GM12878 (cell line): ENCODE results near the gene HACD3. TPM values are rescaled to one million over a fixed set of nuclear protein-coding genes. Genes with fewer than 3 reads are reported as not detected.

Experiments used
- ATAC-seq: fragments of 200-7000 bp; cut with Tn5 transposase; 3 replicates; pipeline ENCODE4 v1.9.1; 2020; ENCODE audit warnings: mild to moderate bottlenecking, moderate library complexity
- BruUV-seq: library from RNA; stranded (reverse); fragments of 400-500 nt; replicated peaks from 2 replicates; lab custom pipeline; 2021; lab: Mats Ljungman, UMichigan
- CTCF ChIA-PET: fragments of 300-600 bp; sonication (Branson Sonifier 250); formaldehyde crosslinking; extraction: SDS; loops from one replicate; lab custom pipeline; 2021; ENCODE audit warnings: inconsistent platforms; lab: Yijun Ruan, JAX
- POLR2A ChIA-PET: fragments of 350-600 bp; formaldehyde crosslinking; extraction: SDS; loops from one replicate; lab custom pipeline; 2021; ENCODE audit warnings: inconsistent platforms; lab: Charles Lee
- RAD21 ChIA-PET: fragments of 300-600 bp; sonication (Branson Sonifier 250); formaldehyde crosslinking; loops from one replicate; lab custom pipeline; 2023; ENCODE audit warnings: antibody characterized with exemption; ENCODE audit not compliant: unreplicated experiment; lab: Charles Lee
- SMC1A ChIA-PET: fragments of 300-600 bp; sonication (Branson Sonifier 250); formaldehyde crosslinking; loops from one replicate; lab custom pipeline; 2023; ENCODE audit not compliant: unreplicated experiment, uncharacterized antibody; lab: Charles Lee
- DNase-seq: peaks from one replicate; pipeline ENCODE4 v3.0.0-alpha.2; 2011; ENCODE audit warnings: low read depth, low spot score
- FAIRE-seq: peaks from 3 replicates; lab custom pipeline; 2011; peaks lifted over from hg19 to GRCh38; lab: Jason Lieb, UNC
- H2AFZ ChIP-seq: 2 replicates; pipeline ENCODE4 v1.6.0; 2011; ENCODE audit warnings: low read depth, low read length, control low read depth; ENCODE audit not compliant: control insufficient read depth
- H3K27ac ChIP-seq: 2 replicates; pipeline ENCODE4 v1.5.1; 2011; ENCODE audit warnings: control low read depth; ENCODE audit not compliant: control insufficient read depth, insufficient read depth
- H3K27me3 ChIP-seq, 2 experiments: replicated peaks in 1 of 2; 2 replicates each; pipeline versions ENCODE4 v1.6.0 to v1.6.1; 2011; ENCODE audit warnings: low read length in 1 of 2; ENCODE audit not compliant: control insufficient read depth in 2 of 2, insufficient read depth in 2 of 2
- H3K36me3 ChIP-seq, 2 experiments: 2 replicates each; pipeline ENCODE4 v1.5.1; 2011; ENCODE audit warnings: low read length in 1 of 2; ENCODE audit not compliant: control insufficient read depth in 2 of 2, insufficient read depth in 2 of 2
- H3K4me1 ChIP-seq: 2 replicates; pipeline ENCODE4 v1.6.1; 2011; ENCODE audit warnings: mild to moderate bottlenecking, low read length, moderate library complexity, mixed read lengths; ENCODE audit not compliant: control insufficient read depth, insufficient read depth
- H3K4me2 ChIP-seq: 2 replicates; pipeline ENCODE4 v1.6.0; 2011; ENCODE audit warnings: control low read depth; ENCODE audit not compliant: control insufficient read depth, insufficient read depth
- H3K4me3 ChIP-seq: fragments of 200-600 bp; sonication (generic); 2 replicates; pipeline ENCODE4 v1.5.1; 2016
- H3K79me2 ChIP-seq: 2 replicates; pipeline ENCODE4 v1.6.0; 2011; ENCODE audit warnings: low read length; ENCODE audit not compliant: control insufficient read depth, insufficient read depth
- H3K9ac ChIP-seq: 2 replicates; pipeline ENCODE4 v1.8.0; 2011; ENCODE audit warnings: low read length, control low read depth, mixed read lengths; ENCODE audit not compliant: control insufficient read depth, insufficient read depth
- H3K9me3 ChIP-seq: replicated peaks from 3 replicates; pipeline ENCODE4 v1.5.1; 2011; ENCODE audit warnings: mild to moderate bottlenecking, low read length; ENCODE audit not compliant: control insufficient read depth, insufficient read depth
- H4K20me1 ChIP-seq: 2 replicates; pipeline ENCODE4 v1.6.0; 2011; ENCODE audit not compliant: control insufficient read depth, insufficient read depth
- BRCA1 ChIP-seq: IDR thresholded peaks from 2 replicates; pipeline ENCODE4 v1.6.1; 2011; ENCODE audit warnings: low read depth, low read length, improper control_type of control experiment
- CEBPB ChIP-seq, 2 experiments: fragments of 150-350 bp in 1 of 2; IDR thresholded peaks; 2 replicates each; pipeline ENCODE4 v1.6.1; 2012 to 2014; ENCODE audit warnings: low read depth in 2 of 2, low read length in 2 of 2, borderline replicate concordance in 1 of 2, inconsistent platforms in 1 of 2
- CHD1 ChIP-seq: IDR thresholded peaks from 2 replicates; pipeline ENCODE4 v1.6.1; 2012; ENCODE audit warnings: low read depth, low read length, improper control_type of control experiment
- FOS ChIP-seq: IDR thresholded peaks from 3 replicates; pipeline ENCODE4 v1.6.1; 2011; ENCODE audit warnings: borderline replicate concordance; ENCODE audit not compliant: insufficient read length; ENCODE audit errors: extremely low read depth
- JUNB ChIP-seq: IDR thresholded peaks from 2 replicates; pipeline ENCODE4 v1.6.1; 2016; ENCODE audit warnings: antibody characterized with exemption, mild to moderate bottlenecking
- MEF2B ChIP-seq: fragments of 450-650 bp; IDR thresholded peaks from 2 replicates; pipeline ENCODE4 v1.6.1; 2018; ENCODE audit warnings: mild to moderate bottlenecking, moderate library complexity; ENCODE audit not compliant: partially characterized antibody, poor library complexity, severe bottlenecking
- MTA3 ChIP-seq: IDR thresholded peaks from 2 replicates; pipeline ENCODE4 v1.6.1; 2012; ENCODE audit warnings: low read length, inconsistent platforms, borderline replicate concordance
- NBN ChIP-seq: fragments of 450-650 bp; IDR thresholded peaks from 2 replicates; pipeline ENCODE4 v1.6.1; 2016
- NFYA ChIP-seq: IDR thresholded peaks from 2 replicates; pipeline ENCODE4 v1.6.1; 2011; ENCODE audit warnings: low read depth, mild to moderate bottlenecking, low read length, improper control_type of control experiment, borderline replicate concordance
- POLR2AphosphoS2 ChIP-seq: IDR thresholded peaks from 2 replicates; pipeline ENCODE4 v1.6.1; 2011; ENCODE audit warnings: low read depth, mild to moderate bottlenecking, low read length, improper control_type of control experiment, moderate library complexity
- PRDM15 ChIP-seq: fragments of 450-650 bp; formaldehyde crosslinking; IDR thresholded peaks from 2 replicates; pipeline ENCODE4 v1.4.0; 2020; ENCODE audit warnings: mild to moderate bottlenecking, moderate library complexity
- RAD21 ChIP-seq: IDR thresholded peaks from 2 replicates; pipeline ENCODE4 v1.6.1; 2011; ENCODE audit warnings: mild to moderate bottlenecking, low read depth, low read length, moderate library complexity; ENCODE audit not compliant: insufficient read depth
- RCOR1 ChIP-seq: conservative IDR thresholded peaks from 2 replicates; pipeline ENCODE4 v1.6.1; 2012; ENCODE audit warnings: low read depth, low read length, improper control_type of control experiment
- SP1 ChIP-seq: IDR thresholded peaks from one replicate; pipeline ENCODE4 v1.6.1; 2011; ENCODE audit warnings: low read depth, low read length
- SREBF2 ChIP-seq: IDR thresholded peaks from 2 replicates; pipeline ENCODE4 v1.6.1; 2012; ENCODE audit warnings: mild to moderate bottlenecking, low read length
- YY1 ChIP-seq: IDR thresholded peaks from 2 replicates; pipeline ENCODE4 v1.6.1; 2011; ENCODE audit warnings: low read depth, mild to moderate bottlenecking, low read length
- ZNF207 ChIP-seq: fragments of 450-650 bp; IDR thresholded peaks from 2 replicates; pipeline ENCODE4 v1.6.1; 2014; ENCODE audit warnings: antibody characterized with exemption, mild to moderate bottlenecking, borderline replicate concordance
- ZNF622 ChIP-seq: fragments of 450-650 bp; IDR thresholded peaks from 2 replicates; pipeline ENCODE4 v1.6.1; 2017; ENCODE audit warnings: mild to moderate bottlenecking, inconsistent platforms
- WGBS: methylation state at CpG from one replicate; pipeline ENCODE4 v1.1.6; 2016; ENCODE audit warnings: low lambda C conversion rate; ENCODE audit not compliant: insufficient replicate concordance, insufficient coverage; ENCODE audit errors: missing lambda C conversion rate; 5-methylcytosine and 5-hydroxymethylcytosine counted together
- in situ Hi-C: fragments of 300-500 bp; cut with MboI; formaldehyde crosslinking; loops from 9 replicates; pipeline ENCODE4 v1.14.3; 2018; ENCODE audit warnings: mixed read lengths
- intact Hi-C: fragments of 100-400 bp; cut with micrococcal nuclease; formaldehyde crosslinking; loops from one replicate; pipeline ENCODE4 v1.14.2; 2022; ENCODE audit not compliant: unreplicated experiment
- polyA plus RNA-seq, 11 experiments: library from polyadenylated mRNA; depleted of rRNA in 4 of 11; unstranded in 6 of 11; stranded (reverse) in 5 of 11; fragments of >200 nt; fragmentation: Nextera tagmentation in 4 of 11; fragmentation: Illumina TruSeq in 1 of 11; extraction: Ambion mirVana in 4 of 11; extraction: Trizol in 1 of 11; gene quantifications; 1 replicate in 1 of 11; 2 replicates in 10 of 11; pipeline versions ENCODE4 v1.2.1 to v1.2.3, GENCODE V29; 2011 to 2016; ENCODE audit warnings: inconsistent platforms in 2 of 11, missing spikeins in 2 of 11, low read depth in 1 of 11
- total RNA-seq, 4 experiments: library from RNA; depleted of rRNA in 3 of 4; stranded (reverse); fragments of >200 nt in 3 of 4; fragmentation: Illumina TruSeq in 1 of 4; extraction: Trizol in 1 of 4; gene quantifications; 2 replicates each; pipeline versions ENCODE4 v1.2.1 to v1.2.3, GENCODE V29; 2013 to 2021
- TF ChIP-seq, protein P1 (sequence below): IDR thresholded peaks from 2 replicates; pipeline ENCODE4 v1.6.1; 2012; ENCODE audit warnings: low read depth, low read length, improper control_type of control experiment

HACD3 gene
- total and polyA plus RNA-seq, 10 of the 15 experiments (the other 5 are each of a cell fraction or from before 2014, with no cell fraction given): 25.9 to 75.8 (median 48.3) TPM

- no peak for TF ChIP-seq ZNF622
Measured at GRCh38 chr15:65550681-65551098, 20.4 kb downstream of the HACD3 start (continued).

GRCh38 chr15:65551183-65551582, 20.9 kb downstream of the HACD3 start:
- no peak for FAIRE-seq
- ChIA-PET CTCF (no interaction called here), SMC1A (interaction anchor here (1.2 kb wide), 1 partner anchor 88 kb away, joined by 3 read pairs; no protein-coding TSS in a partner anchor), POLR2A (interaction anchor here (0.6 kb wide), 1 partner anchor 430 kb away, joined by 5 read pairs; no protein-coding TSS in a partner anchor)
- H3K79me2 ChIP-seq: no peaks in the 10 kb centered on the region; the same call in 1 of the 2 replicates
- no peaks in the 10 kb centered on the region for H3K9me3 ChIP-seq
- no TSS peak for BruUV-seq
- 64% methylated on average over 2 of the region's 2 CpGs for WGBS
- no peak overlapping the region for H3K4me2 ChIP-seq
- H3K36me3 ChIP-seq: peaks cover 2 to 6% of the 10 kb centered on the region in 2 experiments; a peak in 3 of 4 replicates
- no peak overlapping the region for H3K9ac ChIP-seq
- in situ Hi-C loops: no loop called here
- H4K20me1 ChIP-seq: no peaks in the 10 kb centered on the region
- no peak overlapping the region for H3K27ac ChIP-seq
- DNase-seq: no peak
- no peaks in the 10 kb centered on the region; the same call in 1 of the 2 replicates for H3K4me1 ChIP-seq
- no peak for ATAC-seq
- TF ChIP-seq NBN (no peak), YY1 (no peak), RCOR1 (no peak), MTA3 (no peak), SREBF2 (no peak), RAD21 (no peak), FOS (no peak), BRCA1 (no peak), MEF2B (no peak), ZNF207 (no peak), JUNB (no peak), POLR2AphosphoS2 (no peak), SP1 (no peak), PRDM15 (CRISPR knock-in tag) (no peak), CEBPB (IDR thresholded peaks at IDR 0.05; ENCODE audit: borderline replicate concordance in 1 of 2, low read depth in 2 of 2, low read length in 2 of 2) (no peak), NFYA (no peak), CHD1 (no peak)
- TF ChIP-seq, protein P1, sequence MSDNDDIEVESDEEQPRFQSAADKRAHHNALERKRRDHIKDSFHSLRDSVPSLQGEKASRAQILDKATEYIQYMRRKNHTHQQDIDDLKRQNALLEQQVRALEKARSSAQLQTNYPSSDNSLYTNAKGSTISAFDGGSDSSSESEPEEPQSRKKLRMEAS: no peak
- TF ChIP-seq, all 136 proteins: peak for 0
- Histone ChIP-seq H2AFZ (no peak overlapping the region), H3K4me3 (no peak overlapping the region), H3K27me3 (no peaks in the 10 kb centered on the region)
- intact Hi-C loops: no loop called here
- RAD21 ChIA-PET: no interaction called here
